Heart right ventricle (tissue), 16 donors: ENCODE measurements around the gene OR5M10. TPM values are rescaled to one million over a fixed set of nuclear protein-coding genes. Genes with fewer than 3 reads are reported as not detected.

Experiments used
- ATAC-seq, 8 donors: fragments of 200-7000 bp; cut with Tn5 transposase; one replicate each; pipeline ENCODE4 v1.9.1; 2020; ENCODE audit warnings: mild to moderate bottlenecking in 8 of 8, moderate library complexity in 8 of 8, moderate number of reproducible peaks in 1 of 8
- DNase-seq, 2 donors: peaks; one replicate each; pipeline ENCODE4 v3.0.0-alpha.2; 2020
- H3K27ac ChIP-seq, 10 donors: fragments of 200-600 bp; sonication (generic) in 2 of 10; one replicate each; pipeline versions ENCODE4 v1.5.0 to v1.8.0; 2020 to 2022; ENCODE audit warnings: mild to moderate bottlenecking in 3 of 10
- H3K27me3 ChIP-seq, 7 donors: fragments of 200-600 bp; one replicate each; pipeline ENCODE4 v1.8.0; 2021 to 2022; ENCODE audit warnings: mild to moderate bottlenecking in 2 of 7
- H3K36me3 ChIP-seq, 9 donors: fragments of 200-600 bp; sonication (generic) in 1 of 9; one replicate each; pipeline versions ENCODE4 v1.5.0 to v1.8.0; 2020 to 2022; ENCODE audit warnings: mild to moderate bottlenecking in 2 of 9
- H3K4me1 ChIP-seq, 9 donors: fragments of 200-600 bp; sonication (generic) in 1 of 9; one replicate each; pipeline versions ENCODE4 v1.5.0 to v1.8.0; 2020 to 2022; ENCODE audit warnings: mild to moderate bottlenecking in 4 of 9
- H3K4me3 ChIP-seq, 10 donors: fragments of 200-600 bp; sonication (generic) in 2 of 10; one replicate each; pipeline versions ENCODE4 v1.5.0 to v1.8.0; 2020 to 2022; ENCODE audit warnings: mild to moderate bottlenecking in 7 of 10, moderate library complexity in 2 of 10
- H3K9me3 ChIP-seq, 11 donors: fragments of 200-600 bp in 10 of 11; sonication (generic) in 2 of 11; one replicate each; pipeline versions ENCODE4 v1.5.0 to v1.8.0; 2013 to 2022; ENCODE audit warnings: mild to moderate bottlenecking in 2 of 11, control low read depth in 1 of 11, moderate library complexity in 1 of 11
- CTCF ChIP-seq, 9 donors: fragments of 200-600 bp; sonication (generic) in 2 of 9; IDR thresholded peaks; one replicate each; pipeline versions ENCODE4 v1.5.0 to v1.8.0; 2021 to 2022; ENCODE audit warnings: antibody characterized with exemption in 9 of 9, mild to moderate bottlenecking in 5 of 9, moderate library complexity in 1 of 9
- WGBS, 2 donors: extraction: QIAGEN DNeasy Blood & Tissue Kit; methylation state at CpG; one replicate each; pipeline ENCODE4 v1.1.7; 2013; ENCODE audit warnings: inconsistent platforms in 1 of 2; 5-methylcytosine and 5-hydroxymethylcytosine counted together
- intact Hi-C, 10 donors: fragments of 100-400 bp; cut with DNase I; formaldehyde crosslinking; loops; one replicate each; pipeline versions ENCODE4 v1.11.1 to v1.14.2; 2022
- polyA plus RNA-seq, 2 donors: library from polyadenylated mRNA; stranded (reverse); fragments of 200-250 nt; gene quantifications; one replicate each; pipeline ENCODE4 v1.2.3, GENCODE V29; 2013
- total RNA-seq, 10 donors: library from RNA; stranded (reverse); fragmentation: NEBNext Ultra II Directional in 3 of 10; extraction: Animal tissue kit (Norgen Biotek cat#: 25700) in 3 of 10; gene quantifications; one replicate each; pipeline versions ENCODE4 v1.2.1 to v1.2.4, GENCODE V29; 2021 to 2023
- donor health status: Arrhythmogenic right ventricular cardiomyopathy.
- donor health status: ischemic (EF 13 %, LVEDD 7.1; RV severe dilation, severe dysfunction).
- donor health status: healthy with polysubstance abuse.
- donor health status: DM: no; HTN: yes; CAD: no.
- donor health status: DM: no; HTN: no; CAD: no.
- donor health status: ischemic (EF 25% LVEDD 6.9; RV normal size, moderate dysfunction).
- donor health status: ischemic (EF 25% LVEDD 5.7; RV mildly dilated, moderate dysfunction).
- donor health status: healthy.
- donor health status: DM: yes; HTN: yes; CAD: no.
- donor health status: Ischemic cardiomyopathy.
- donor health status: ischemic (EF 35%, LVEDD 5.7; RV mildly dilated, moderate dysfunction).
- donor health status: nonischemic (EF 11% LVEDD 7.7; RV severe dilation, severe dysfunction).
- donor health status: DM: yes; HTN: yes; CAD: no.
- donor health status: PGD.
- donor health status: ischemic (EF 29% LVEDD 5.4; RV normal size, mild dysfunction).
- donor health status: nonischemic (EF 23%, LVEDD 6.1; RV moderate dilation, normal function).

Gene OR5M10
- total and polyA plus RNA-seq, 12 donors, result not detected

DNA sequence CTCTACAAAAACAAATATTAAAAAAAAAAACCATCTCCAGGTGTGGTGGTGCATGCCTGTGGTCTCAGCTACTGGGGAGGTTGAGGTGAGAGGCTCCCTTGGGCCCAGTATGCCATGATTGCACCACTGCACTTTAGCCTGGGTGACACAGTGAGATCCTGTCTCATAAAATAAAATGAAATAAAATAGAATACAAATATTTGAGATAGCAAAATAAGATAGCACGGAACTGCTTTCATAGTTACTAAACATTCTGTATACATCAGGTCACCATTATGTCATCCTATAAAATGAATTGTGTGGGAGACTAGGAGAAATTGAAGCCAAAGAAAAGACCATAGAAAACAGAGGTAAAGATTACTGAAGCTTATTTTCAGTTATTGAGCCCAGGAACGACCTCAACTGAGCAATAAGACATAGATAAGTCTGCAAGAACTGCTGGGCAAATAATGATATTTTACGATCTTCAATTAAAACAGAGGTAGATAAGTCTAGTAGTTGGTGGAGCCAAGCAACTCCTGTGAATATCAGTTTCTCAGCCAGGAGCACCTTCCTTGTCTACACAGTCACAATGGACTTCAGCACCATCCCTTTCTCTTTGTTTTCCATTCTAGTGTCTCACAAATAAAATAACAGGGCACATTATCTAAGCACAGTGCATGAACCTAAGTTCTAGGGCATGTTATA is 44.3 kb downstream of the OR5M10 start:
- 70% methylated on average over 3 of the region's 3 CpGs for WGBS, 2 donors
- ATAC-seq (no peak), DNase-seq (no peak)
- Histone ChIP-seq H3K27me3 (no peaks in the 10 kb centered on the region), H3K4me1 (no peaks in the 10 kb centered on the region), H3K36me3 (no peaks in the 10 kb centered on the region), H3K27ac (no peak overlapping the region), H3K9me3 (peaks cover 0 to 7% (median 0%) of the 10 kb centered on the region in 11 donors), H3K4me3 (no peak overlapping the region)
- intact Hi-C loops, result no loop called here
- no peak for TF ChIP-seq CTCF (IDR thresholded peaks at IDR 0.05)

DNA sequence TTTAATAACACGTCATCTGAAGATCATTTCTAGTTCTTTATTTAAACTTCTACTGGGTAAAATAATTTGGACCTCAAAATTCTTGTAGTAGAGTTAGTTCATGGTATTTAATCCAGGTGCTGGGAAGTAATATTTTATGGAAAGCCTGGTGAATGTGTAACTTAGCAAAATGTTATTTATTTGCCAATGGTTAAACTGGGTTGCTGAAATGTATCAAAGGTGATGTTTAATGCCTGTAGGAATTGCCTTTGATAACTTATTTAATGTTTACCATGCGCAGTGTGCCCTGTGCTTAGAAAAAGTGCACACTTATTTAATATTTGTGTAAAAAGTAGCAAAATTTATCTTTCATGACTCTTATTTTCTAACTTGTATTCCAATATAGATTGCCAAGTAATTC is 45.7 kb downstream of the OR5M10 start:
- no peak for ATAC-seq
- Histone ChIP-seq H3K27ac (no peak overlapping the region), H3K27me3 (no peaks in the 10 kb centered on the region), H3K4me3 (no peak overlapping the region), H3K4me1 (no peaks in the 10 kb centered on the region), H3K9me3 (peaks cover 0 to 7% (median 0%) of the 10 kb centered on the region in 11 donors), H3K36me3 (no peaks in the 10 kb centered on the region)
- no peak for DNase-seq
- WGBS, 2 donors, result 76 to 80% methylated on average over 2 of the region's 2 CpGs
- intact Hi-C loops, result no loop called here
- no peak for TF ChIP-seq CTCF (IDR thresholded peaks at IDR 0.05)

Other genes starting within 250 kb of the OR5M10 start
- gene OR8K1, start 231.7 kb downstream of the OR5M10 start, total RNA-seq, result not detected
- gene OR8K1, start 231.7 kb downstream of the OR5M10 start, polyA plus RNA-seq, result not detected
- gene OR8J1, start 223.4 kb downstream of the OR5M10 start, total RNA-seq, result not detected
- gene OR8J1, start 223.4 kb downstream of the OR5M10 start, polyA plus RNA-seq, result not detected
- gene OR8U1, start 202.1 kb downstream of the OR5M10 start, total RNA-seq, result not detected
- gene OR8U1, start 202.1 kb downstream of the OR5M10 start, polyA plus RNA-seq, result not detected
- not detected for gene OR5AL1, start 165.0 kb downstream of the OR5M10 start, total RNA-seq
- not detected for gene OR5AL1, start 165.0 kb downstream of the OR5M10 start, polyA plus RNA-seq
- not detected for gene OR5M3, start 104.4 kb downstream of the OR5M10 start, total RNA-seq
- not detected for gene OR5M3, start 104.4 kb downstream of the OR5M10 start, polyA plus RNA-seq
- gene OR5M8, start 86.4 kb downstream of the OR5M10 start, total RNA-seq, result not detected
- gene OR5M8, start 86.4 kb downstream of the OR5M10 start, polyA plus RNA-seq, result not detected
- not detected for gene OR5M11, start 34.5 kb downstream of the OR5M10 start, total RNA-seq
- not detected for gene OR5M11, start 34.5 kb downstream of the OR5M10 start, polyA plus RNA-seq
- not detected for gene OR5M1, start 37.2 kb upstream of the OR5M10 start, total RNA-seq
- not detected for gene OR5M1, start 37.2 kb upstream of the OR5M10 start, polyA plus RNA-seq
- not detected for gene OR5AP2, start 64.7 kb upstream of the OR5M10 start, total RNA-seq
- not detected for gene OR5AP2, start 64.7 kb upstream of the OR5M10 start, polyA plus RNA-seq
- not detected for gene OR5AR1, start 86.0 kb upstream of the OR5M10 start, total RNA-seq
- gene OR5AR1, start 86.0 kb upstream of the OR5M10 start, polyA plus RNA-seq, result not detected
- not detected for gene OR9G1, start 121.4 kb upstream of the OR5M10 start, total RNA-seq
- not detected for gene OR9G1, start 121.4 kb upstream of the OR5M10 start, polyA plus RNA-seq
- gene OR9G4, start 171.0 kb upstream of the OR5M10 start, total RNA-seq, result not detected
- gene OR9G4, start 171.0 kb upstream of the OR5M10 start, polyA plus RNA-seq, result not detected